Measurements from ENCODE around the gene PTGER3. TPM values are rescaled to one million over a fixed set of nuclear protein-coding genes. Genes with fewer than 3 reads are reported as not detected.

Gene PTGER3
- total and polyA plus RNA-seq, 9 donors: 0.16 to 1.7 (median 0.81) TPM

DNA sequence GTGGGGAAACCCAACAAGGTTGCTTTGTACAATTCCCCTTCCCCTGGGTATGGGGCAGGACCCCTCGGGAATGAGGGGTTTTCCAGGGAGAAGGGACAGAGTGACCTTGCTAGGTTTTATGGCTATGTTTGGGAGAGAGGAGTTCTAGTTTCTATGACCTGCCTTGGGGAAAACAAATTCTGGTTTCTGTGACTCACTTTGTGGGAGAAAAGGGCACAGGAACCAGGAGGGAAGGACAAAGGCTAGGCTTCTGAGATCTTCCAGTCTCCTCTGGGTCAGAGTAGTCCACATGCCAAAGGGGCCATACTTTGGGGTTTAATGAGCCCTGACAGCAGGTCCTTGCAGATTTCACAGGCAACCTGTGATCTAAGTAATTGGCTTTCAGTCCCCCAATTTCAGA is 5.5 kb upstream of the PTGER3 start:
- Histone ChIP-seq H3K9me3 (replicated peaks; ENCODE audit: control insufficient read depth, low read depth, low read length) (no peaks in the 10 kb centered on the region), H3K36me3 (ENCODE audit: control insufficient read depth, insufficient read depth, low read length) (no peaks in the 10 kb centered on the region)

DNA sequence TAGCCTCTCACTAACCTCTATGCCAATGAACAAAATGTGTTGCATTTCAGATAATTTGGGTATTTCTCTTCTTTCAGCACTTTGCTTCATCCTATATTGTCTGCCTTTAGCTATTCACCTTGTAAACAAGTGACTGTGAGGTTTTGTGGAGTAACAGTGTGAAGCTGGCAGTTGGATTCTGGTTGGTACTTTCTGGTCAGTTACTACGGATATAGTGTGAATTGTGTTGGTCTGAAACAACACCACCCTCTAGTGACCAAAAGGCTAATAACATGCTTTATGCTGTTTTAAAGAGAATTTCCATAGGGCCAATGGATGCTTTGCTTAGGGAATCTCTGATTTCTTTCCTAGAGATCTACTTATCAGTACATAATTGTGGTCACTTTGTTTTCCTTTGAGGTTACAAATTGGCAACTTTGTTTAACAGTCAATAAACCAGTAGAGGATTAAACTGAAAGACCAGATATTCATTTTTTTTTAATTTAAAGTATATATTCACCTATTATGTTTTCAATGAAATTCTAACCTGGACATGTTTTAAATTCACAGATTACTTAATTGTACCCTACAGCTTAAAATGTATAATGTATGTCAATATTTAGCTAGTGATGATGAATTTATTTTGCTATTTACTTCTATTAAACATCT is 2.5 kb upstream of the PTGER3 start:
- Histone ChIP-seq H3K4me3 (ENCODE audit: low read length) (no peak overlapping the region), H3K36me3 (ENCODE audit: control insufficient read depth, insufficient read depth, low read length) (no peaks in the 10 kb centered on the region), H3K27ac (ENCODE audit: low read length) (no peak overlapping the region), H3K27me3 (ENCODE audit: control insufficient read depth, insufficient read depth, low read length) (peaks cover 31% of the 10 kb centered on the region), H3K9me3 (replicated peaks; ENCODE audit: control insufficient read depth, low read depth, low read length) (no peaks in the 10 kb centered on the region), H3K4me1 (ENCODE audit: control insufficient read depth, insufficient read depth, low read length) (peaks cover 15% of the 10 kb centered on the region)
- WGBS (ENCODE audit: insufficient coverage): no CpG with 5 or more reads among the region's 1 CpG
- DNase-seq: peak; percentile 80

More for the DNA sequence above, 5.5 kb upstream of the PTGER3 start:
- DNase-seq: no peak
- Histone ChIP-seq H3K27me3 (ENCODE audit: control insufficient read depth, insufficient read depth, low read length) (peaks cover 5% of the 10 kb centered on the region), H3K4me1 (ENCODE audit: control insufficient read depth, insufficient read depth, low read length) (no peaks in the 10 kb centered on the region), H3K27ac (ENCODE audit: low read length) (no peak overlapping the region), H3K4me3 (ENCODE audit: low read length) (no peak overlapping the region)
- 50% methylated on average over 1 of the region's 1 CpG for WGBS (ENCODE audit: insufficient coverage)

DNA sequence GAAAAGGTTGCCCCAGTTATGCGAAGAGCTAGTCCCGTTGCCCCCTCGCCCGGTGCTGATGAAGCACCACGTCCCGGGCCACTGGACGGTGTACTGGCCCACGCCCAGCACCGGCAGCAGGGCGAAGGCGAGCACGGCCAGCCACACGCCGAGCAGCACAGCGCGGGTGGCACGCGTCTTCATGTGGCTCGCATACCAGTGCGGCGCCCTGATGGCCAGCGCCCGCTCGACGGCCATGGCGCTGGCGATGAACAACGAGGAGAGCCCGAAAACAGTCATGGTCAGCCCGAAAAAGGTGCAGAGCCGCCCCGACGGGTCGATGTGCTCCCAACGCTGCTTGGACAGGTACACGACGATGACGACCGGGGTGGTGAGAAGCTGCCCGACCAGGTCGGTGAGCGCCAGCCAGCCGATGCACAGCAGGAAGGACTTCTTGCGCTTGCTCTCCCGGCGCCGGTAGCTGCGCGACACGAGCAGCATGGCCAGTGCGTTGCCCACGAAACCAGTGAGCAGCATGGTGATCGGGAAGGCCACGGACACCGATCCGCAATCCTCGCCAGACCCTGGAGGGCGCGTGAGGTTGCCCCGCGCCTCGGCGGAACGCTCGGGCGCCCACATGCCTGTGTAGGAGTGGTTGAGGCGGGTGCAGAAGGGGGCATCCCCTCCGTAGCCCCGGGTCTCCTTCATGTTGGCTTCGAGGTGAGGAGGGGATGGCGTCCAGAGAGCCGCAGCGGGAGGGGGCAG is 553 bp downstream of the PTGER3 start:
- H3K36me3 ChIP-seq (ENCODE audit: control insufficient read depth, insufficient read depth, low read length): no peaks in the 10 kb centered on the region
- WGBS (ENCODE audit: insufficient coverage): 3% methylated on average over 70 of the region's 73 CpGs
- no peak for DNase-seq
- no peak overlapping the region for H3K27ac ChIP-seq (ENCODE audit: low read length)
- H3K4me1 ChIP-seq (ENCODE audit: control insufficient read depth, insufficient read depth, low read length): peaks cover 15% of the 10 kb centered on the region
- H3K9me3 ChIP-seq (replicated peaks; ENCODE audit: control insufficient read depth, low read depth, low read length): no peaks in the 10 kb centered on the region
- peak overlapping the region; percentile 37 for H3K4me3 ChIP-seq (ENCODE audit: low read length)
- H3K27me3 ChIP-seq (ENCODE audit: control insufficient read depth, insufficient read depth, low read length): peaks cover 36% of the 10 kb centered on the region

DNA sequence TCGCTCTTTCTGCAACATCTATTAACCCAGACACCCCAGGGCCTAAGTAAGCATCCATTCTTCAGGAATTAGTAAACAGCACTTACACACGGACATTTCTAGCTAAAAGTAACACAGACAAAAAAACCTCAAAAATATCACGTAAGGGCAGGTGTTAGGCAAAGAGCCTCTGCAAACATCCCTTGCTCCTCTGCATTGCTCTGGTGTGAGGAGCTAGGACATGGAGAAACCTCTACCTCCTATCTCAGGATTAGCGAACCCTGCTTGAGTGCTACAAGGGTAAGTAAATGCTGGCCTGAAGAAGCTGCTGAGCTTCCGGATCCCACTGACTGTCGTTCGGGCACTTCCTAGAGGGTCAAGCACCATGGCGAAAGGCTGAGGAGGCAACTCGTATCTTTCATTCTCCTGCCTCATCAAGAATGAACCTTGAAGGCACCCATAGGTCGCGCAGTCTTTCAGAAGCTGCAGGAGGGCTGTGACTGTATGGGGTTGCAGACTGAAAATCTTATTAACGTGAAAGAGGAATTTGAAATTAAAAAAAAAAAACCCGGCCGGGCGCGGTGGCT is 2.1 kb downstream of the PTGER3 start:
- Histone ChIP-seq H3K4me1 (ENCODE audit: control insufficient read depth, insufficient read depth, low read length) (peaks cover 15% of the 10 kb centered on the region), H3K4me3 (ENCODE audit: low read length) (no peak overlapping the region), H3K27ac (ENCODE audit: low read length) (no peak overlapping the region), H3K36me3 (ENCODE audit: control insufficient read depth, insufficient read depth, low read length) (no peaks in the 10 kb centered on the region), H3K27me3 (ENCODE audit: control insufficient read depth, insufficient read depth, low read length) (peaks cover 34% of the 10 kb centered on the region), H3K9me3 (replicated peaks; ENCODE audit: control insufficient read depth, low read depth, low read length) (no peaks in the 10 kb centered on the region)
- 80% methylated on average over 3 of the region's 16 CpGs for WGBS (ENCODE audit: insufficient coverage)
- DNase-seq: no peak

DNA sequence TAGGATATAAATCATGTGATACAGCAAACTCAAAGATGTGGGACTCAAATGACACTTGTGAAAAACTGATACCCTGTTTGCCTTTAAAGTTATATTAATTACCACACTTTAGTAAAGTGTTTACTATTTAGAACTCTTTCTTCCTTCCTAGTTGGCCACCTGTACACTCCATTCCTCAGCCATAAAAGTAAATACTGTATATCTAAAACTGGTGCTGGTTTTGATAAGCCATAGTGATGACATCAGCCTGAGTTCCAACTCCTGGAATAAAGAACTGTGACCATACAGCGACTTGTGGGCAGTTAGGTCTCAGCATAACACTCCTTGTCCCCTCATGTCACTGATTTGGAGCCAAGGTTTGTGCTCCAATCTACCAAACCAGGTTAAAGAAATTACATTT is 2.8 kb downstream of the PTGER3 start:
- H3K4me1 ChIP-seq (ENCODE audit: control insufficient read depth, insufficient read depth, low read length): peaks cover 15% of the 10 kb centered on the region
- no peaks in the 10 kb centered on the region for H3K9me3 ChIP-seq (replicated peaks; ENCODE audit: control insufficient read depth, low read depth, low read length)
- no peak for DNase-seq
- WGBS (ENCODE audit: insufficient coverage): 60% methylated on average over 1 of the region's 1 CpG
- no peak overlapping the region for H3K27ac ChIP-seq (ENCODE audit: low read length)
- peaks cover 34% of the 10 kb centered on the region for H3K27me3 ChIP-seq (ENCODE audit: control insufficient read depth, insufficient read depth, low read length)
- no peak overlapping the region for H3K4me3 ChIP-seq (ENCODE audit: low read length)
- no peaks in the 10 kb centered on the region for H3K36me3 ChIP-seq (ENCODE audit: control insufficient read depth, insufficient read depth, low read length)

DNA sequence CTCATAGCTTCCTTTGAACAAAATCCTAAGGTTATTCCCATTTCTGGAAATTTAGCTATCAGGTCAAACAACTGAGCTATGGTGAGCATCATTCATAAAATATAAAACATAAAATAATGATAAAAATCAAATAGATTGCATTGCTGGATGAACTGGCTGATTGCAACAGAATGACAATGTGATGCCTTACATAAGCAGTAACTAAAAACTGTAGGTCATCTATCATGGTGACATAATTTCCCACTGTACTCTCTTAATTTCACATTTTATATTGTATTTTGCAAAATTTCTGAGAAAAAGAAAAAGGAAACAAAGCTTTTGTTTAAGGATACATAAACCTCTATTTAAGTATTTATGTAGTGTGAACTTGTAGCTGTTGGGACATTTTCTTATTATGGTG is 4.6 kb downstream of the PTGER3 start:
- H3K27me3 ChIP-seq (ENCODE audit: control insufficient read depth, insufficient read depth, low read length): peaks cover 30% of the 10 kb centered on the region
- DNase-seq: no peak
- H3K4me1 ChIP-seq (ENCODE audit: control insufficient read depth, insufficient read depth, low read length): peaks cover 14% of the 10 kb centered on the region
- no peak overlapping the region for H3K27ac ChIP-seq (ENCODE audit: low read length)
- no peaks in the 10 kb centered on the region for H3K36me3 ChIP-seq (ENCODE audit: control insufficient read depth, insufficient read depth, low read length)
- no peak overlapping the region for H3K4me3 ChIP-seq (ENCODE audit: low read length)
- no peaks in the 10 kb centered on the region for H3K9me3 ChIP-seq (replicated peaks; ENCODE audit: control insufficient read depth, low read depth, low read length)

DNA sequence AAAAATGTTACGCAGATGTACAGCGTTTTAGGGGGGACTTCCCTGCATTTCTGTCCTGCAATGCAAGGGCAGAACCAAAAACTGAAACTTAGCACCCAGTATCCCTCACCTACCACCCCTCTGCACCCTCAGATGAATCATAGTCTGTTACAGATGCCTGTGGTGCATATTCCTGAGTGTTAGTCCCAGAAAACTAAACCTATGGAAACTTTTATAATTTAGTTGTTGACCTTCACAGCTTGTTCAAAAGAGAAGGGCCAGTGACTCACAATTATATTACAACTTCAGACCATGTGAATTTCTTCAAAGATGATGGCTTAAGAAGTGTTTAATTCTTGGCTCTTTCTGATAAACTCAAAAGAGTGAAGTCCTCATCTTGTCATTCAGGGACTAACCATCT is 5.8 kb downstream of the PTGER3 start:
- no peak for DNase-seq
- WGBS (ENCODE audit: insufficient coverage): no CpG with 5 or more reads among the region's 2 CpGs

DNA sequence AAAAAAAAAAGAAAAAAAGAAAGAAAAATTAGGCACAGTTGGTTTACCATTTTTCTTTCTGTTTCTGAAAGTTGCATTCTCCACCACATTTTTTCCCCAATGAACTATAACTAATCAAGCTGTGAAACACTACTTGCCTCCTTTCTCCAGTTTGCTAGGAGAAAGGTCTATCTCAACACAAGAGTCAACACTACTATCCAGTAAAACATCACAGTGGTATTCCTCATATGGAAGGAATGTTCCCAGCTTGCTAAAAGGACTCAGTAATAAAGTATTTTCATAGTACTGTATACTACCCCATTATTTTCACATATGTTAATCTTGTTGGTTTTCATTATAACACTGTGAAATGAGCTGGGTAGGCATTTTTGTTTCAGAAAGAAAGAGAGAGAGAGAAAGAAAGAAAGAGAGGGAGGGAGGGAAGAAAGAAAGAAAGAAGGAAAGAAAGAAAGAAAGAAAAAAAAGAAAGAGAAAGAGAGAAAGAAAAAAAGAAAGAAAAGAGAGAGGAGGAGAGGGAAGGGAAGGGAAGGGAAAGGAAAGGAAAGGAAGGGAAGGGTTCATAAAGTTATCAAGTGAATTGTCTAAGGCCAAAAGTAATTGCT is 7.9 kb downstream of the PTGER3 start:
- no peak overlapping the region for H3K27ac ChIP-seq (ENCODE audit: low read length)
- no peaks in the 10 kb centered on the region for H3K4me1 ChIP-seq (ENCODE audit: control insufficient read depth, insufficient read depth, low read length)
- H3K4me3 ChIP-seq (ENCODE audit: low read length): no peak overlapping the region
- no peaks in the 10 kb centered on the region for H3K36me3 ChIP-seq (ENCODE audit: control insufficient read depth, insufficient read depth, low read length)
- peaks cover 5% of the 10 kb centered on the region for H3K27me3 ChIP-seq (ENCODE audit: control insufficient read depth, insufficient read depth, low read length)
- DNase-seq: no peak
- no peaks in the 10 kb centered on the region for H3K9me3 ChIP-seq (replicated peaks; ENCODE audit: control insufficient read depth, low read depth, low read length)

More for the DNA sequence above, 5.8 kb downstream of the PTGER3 start:
- Histone ChIP-seq H3K4me3 (ENCODE audit: low read length) (no peak overlapping the region), H3K4me1 (ENCODE audit: control insufficient read depth, insufficient read depth, low read length) (peaks cover 4% of the 10 kb centered on the region), H3K9me3 (replicated peaks; ENCODE audit: control insufficient read depth, low read depth, low read length) (no peaks in the 10 kb centered on the region), H3K27ac (ENCODE audit: low read length) (no peak overlapping the region), H3K36me3 (ENCODE audit: control insufficient read depth, insufficient read depth, low read length) (no peaks in the 10 kb centered on the region), H3K27me3 (ENCODE audit: control insufficient read depth, insufficient read depth, low read length) (peaks cover 18% of the 10 kb centered on the region)

DNA sequence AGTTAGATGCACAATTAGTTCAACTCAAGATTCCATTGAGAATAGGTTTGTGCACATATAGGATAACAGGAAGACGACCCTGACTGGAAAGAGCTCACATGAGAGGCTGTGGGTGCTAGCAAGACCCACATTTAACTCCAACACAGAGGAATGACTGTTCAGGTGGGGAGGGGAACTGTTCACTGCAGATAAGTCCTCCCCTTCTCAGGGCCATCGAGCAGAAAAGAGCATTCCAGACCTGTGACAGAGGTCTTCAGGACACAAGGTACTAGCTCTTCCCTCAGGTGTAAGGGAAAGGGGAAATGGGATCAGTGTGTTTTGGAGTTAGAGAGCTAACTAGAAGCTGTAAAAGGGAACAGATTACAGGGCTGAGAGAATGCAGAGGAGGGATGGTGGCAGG is 8.7 kb downstream of the PTGER3 start:
- no peaks in the 10 kb centered on the region for H3K4me1 ChIP-seq (ENCODE audit: control insufficient read depth, insufficient read depth, low read length)
- no CpG with 5 or more reads among the region's 2 CpGs for WGBS (ENCODE audit: insufficient coverage)
- H3K27me3 ChIP-seq (ENCODE audit: control insufficient read depth, insufficient read depth, low read length): peaks cover 3% of the 10 kb centered on the region
- no peaks in the 10 kb centered on the region for H3K9me3 ChIP-seq (replicated peaks; ENCODE audit: control insufficient read depth, low read depth, low read length)
- no peaks in the 10 kb centered on the region for H3K36me3 ChIP-seq (ENCODE audit: control insufficient read depth, insufficient read depth, low read length)
- no peak for DNase-seq
- no peak overlapping the region for H3K4me3 ChIP-seq (ENCODE audit: low read length)
- H3K27ac ChIP-seq (ENCODE audit: low read length): no peak overlapping the region

DNA sequence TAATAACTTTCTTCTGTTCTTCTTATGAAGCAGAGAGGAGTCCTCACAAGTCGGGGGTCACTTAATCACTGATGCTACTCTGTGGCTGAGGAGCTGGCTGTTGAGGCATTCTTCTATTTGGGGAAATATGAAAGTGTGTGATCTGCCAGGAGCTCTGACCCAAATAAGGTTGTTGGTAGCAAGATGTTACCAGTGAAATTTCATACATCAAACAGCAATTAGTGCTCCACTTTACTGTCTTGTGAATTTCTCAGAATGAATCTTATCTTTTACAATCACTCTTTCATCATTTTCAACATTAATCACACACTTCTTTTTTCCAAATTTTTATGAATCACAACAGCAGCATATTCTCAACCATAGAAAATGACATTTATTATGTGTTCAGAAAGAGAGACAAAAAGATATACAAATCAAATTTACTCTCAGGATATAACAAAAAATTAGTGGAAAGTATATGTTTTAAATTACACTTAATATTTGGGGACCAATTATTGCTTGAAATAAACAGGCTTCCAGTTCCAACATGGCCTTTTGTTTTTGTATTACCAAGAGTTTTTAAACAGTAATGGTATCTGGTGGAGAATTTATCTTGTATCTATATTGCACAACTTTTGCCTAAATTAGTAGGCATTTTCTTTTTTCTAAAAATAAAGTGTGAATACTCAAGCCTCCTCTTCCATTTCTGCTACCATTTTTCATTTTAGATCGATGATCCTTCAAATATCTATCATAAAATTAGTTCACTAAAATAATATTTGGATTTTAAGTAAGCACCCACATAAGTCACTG is 9.6 kb downstream of the PTGER3 start:
- Histone ChIP-seq H3K36me3 (ENCODE audit: control insufficient read depth, insufficient read depth, low read length) (no peaks in the 10 kb centered on the region), H3K4me1 (ENCODE audit: control insufficient read depth, insufficient read depth, low read length) (no peaks in the 10 kb centered on the region), H3K27ac (ENCODE audit: low read length) (no peak overlapping the region), H3K27me3 (ENCODE audit: control insufficient read depth, insufficient read depth, low read length) (no peaks in the 10 kb centered on the region), H3K4me3 (ENCODE audit: low read length) (no peak overlapping the region), H3K9me3 (replicated peaks; ENCODE audit: control insufficient read depth, low read depth, low read length) (no peaks in the 10 kb centered on the region)
- DNase-seq: no peak
- no CpG with 5 or more reads among the region's 2 CpGs for WGBS (ENCODE audit: insufficient coverage)
